HepG2 (cell line): ENCODE measurements around the gene CPNE8. TPM values are rescaled to one million over a fixed set of nuclear protein-coding genes. Genes with fewer than 3 reads are reported as not detected.

ENCODE experiments used
- ATAC-seq: fragments of 200-7000 bp; cut with Tn5 transposase; 3 replicates; pipeline ENCODE4 v1.9.1; 2020; ENCODE audit warnings: mild to moderate bottlenecking, moderate library complexity
- BruUV-seq: library from RNA; stranded (reverse); fragments of 400-500 nt; replicated peaks from 2 replicates; lab custom pipeline; 2021; lab: Mats Ljungman, UMichigan
- CTCF ChIA-PET: fragments of 300-600 bp; formaldehyde crosslinking; extraction: SDS; loops from one replicate; lab custom pipeline; 2021; ENCODE audit warnings: low total read pairs, inconsistent platforms, low intra/inter-chr PET ratio; lab: Yijun Ruan, JAX
- POLR2A ChIA-PET: fragments of 350-600 bp; sonication (Branson Sonifier 250); formaldehyde crosslinking; loops from one replicate; lab custom pipeline; 2020; ENCODE audit warnings: antibody characterized with exemption, inconsistent platforms; lab: Yijun Ruan, JAX
- DNase-seq: peaks from one replicate; pipeline ENCODE4 v3.0.0-alpha.2; 2015; ENCODE audit warnings: low spot score
- FAIRE-seq: peaks from 3 replicates; lab custom pipeline; 2011; peaks lifted over from hg19 to GRCh38; lab: Jason Lieb, UNC
- H2AFZ ChIP-seq: one replicate; pipeline ENCODE4 v1.6.1; 2011; ENCODE audit warnings: low read length, inconsistent platforms
- H3K27ac ChIP-seq: fragments of 300-600 bp; 3 replicates; pipeline ENCODE4 v1.8.0; 2011; ENCODE audit warnings: mixed run types, mild to moderate bottlenecking, mixed read lengths, low read length, inconsistent platforms; ENCODE audit not compliant: insufficient read depth; ENCODE audit errors: extremely low read length
- H3K27me3 ChIP-seq, 2 experiments: fragments of 200-600 bp in 1 of 2; 2 replicates in 1 of 2; 3 replicates in 1 of 2; pipeline versions ENCODE4 v1.6.0 to v1.8.0; 2011; ENCODE audit warnings: low read length in 2 of 2, mild to moderate bottlenecking in 2 of 2, moderate library complexity in 2 of 2, inconsistent platforms in 1 of 2; ENCODE audit not compliant: insufficient read depth in 2 of 2, control insufficient read depth in 1 of 2
- H3K36me3 ChIP-seq, 2 experiments: fragments of 200-600 bp in 1 of 2; replicated peaks in 1 of 2; 2 replicates in 1 of 2; 3 replicates in 1 of 2; pipeline versions ENCODE4 v1.5.1 to v1.8.0; 2011; ENCODE audit warnings: low read length in 2 of 2, inconsistent platforms in 1 of 2; ENCODE audit not compliant: insufficient read depth in 2 of 2, control insufficient read depth in 1 of 2
- H3K4me1 ChIP-seq: 2 replicates; pipeline ENCODE4 v1.5.1; 2012; ENCODE audit warnings: low read length, inconsistent platforms; ENCODE audit not compliant: insufficient read depth
- H3K4me2 ChIP-seq: 2 replicates; pipeline ENCODE4 v1.6.0; 2011; ENCODE audit warnings: low read depth, low read length, inconsistent platforms
- H3K4me3 ChIP-seq, 3 experiments: fragments of 200-600 bp in 1 of 3; sonication (generic), shearing (Covaris generic) in 1 of 3; replicated peaks in 1 of 3; 2 replicates each; pipeline ENCODE4 v1.5.1; 2011 to 2016; ENCODE audit warnings: low read length in 3 of 3, inconsistent platforms in 2 of 3, low read depth in 2 of 3, mild to moderate bottlenecking in 2 of 3, control low read depth in 1 of 3, mixed read lengths in 1 of 3; ENCODE audit not compliant: insufficient read depth in 1 of 3
- H3K79me2 ChIP-seq: one replicate; pipeline ENCODE4 v1.6.1; 2011; ENCODE audit warnings: low read length, inconsistent platforms; ENCODE audit not compliant: insufficient read depth
- H3K9ac ChIP-seq: 2 replicates; pipeline ENCODE4 v1.6.0; 2011; ENCODE audit warnings: mild to moderate bottlenecking, low read depth, low read length, inconsistent platforms; ENCODE audit not compliant: insufficient read depth
- H3K9me3 ChIP-seq: 2 replicates; pipeline ENCODE4 v1.5.1; 2012; ENCODE audit warnings: mild to moderate bottlenecking, low read length
- H4K20me1 ChIP-seq: 2 replicates; pipeline ENCODE4 v1.6.0; 2011; ENCODE audit warnings: inconsistent platforms, mild to moderate bottlenecking, low read length, moderate library complexity; ENCODE audit not compliant: insufficient read depth
- ATF4 ChIP-seq, 2 experiments: fragments of 450-650 bp in 1 of 2; sonication (generic) in 1 of 2; formaldehyde crosslinking; IDR thresholded peaks; 2 replicates each; pipeline versions ENCODE4 v1.5.0 to v1.8.0; 2020 to 2022; ENCODE audit warnings: mild to moderate bottlenecking in 1 of 2, missing genetic modification reagents in 1 of 2
- CENPT ChIP-seq: sonication (generic); formaldehyde crosslinking; IDR thresholded peaks from 2 replicates; pipeline ENCODE4 v1.8.0; 2022; ENCODE audit warnings: low read depth, mild to moderate bottlenecking, moderate library complexity, missing genetic modification reagents
- E2F2 ChIP-seq: sonication (generic); formaldehyde crosslinking; IDR thresholded peaks from 2 replicates; pipeline ENCODE4 v1.4.0; 2020; ENCODE audit warnings: missing genetic modification reagents, borderline replicate concordance
- HMG20B ChIP-seq: conservative IDR thresholded peaks from 2 replicates; pipeline ENCODE4 v1.6.1; 2016; ENCODE audit warnings: missing genetic modification reagents, missing compliant biosample characterization
- POLR2AphosphoS2 ChIP-seq: IDR thresholded peaks from 2 replicates; pipeline ENCODE4 v1.6.1; 2011; ENCODE audit warnings: low read depth, low read length, improper control_type of control experiment
- POLR2G ChIP-seq: fragments of 200-400 bp; formaldehyde crosslinking; IDR thresholded peaks from 2 replicates; pipeline ENCODE4 v1.6.1; 2018; ENCODE audit warnings: mild to moderate bottlenecking, low read depth, low read length, moderate library complexity
- SPEN ChIP-seq: sonication (generic); formaldehyde crosslinking; IDR thresholded peaks from 2 replicates; pipeline ENCODE4 v1.5.1; 2020; ENCODE audit warnings: low read depth, mild to moderate bottlenecking, missing genetic modification reagents
- THAP7 ChIP-seq: sonication (generic); formaldehyde crosslinking; IDR thresholded peaks from 2 replicates; pipeline ENCODE4 v1.8.1; 2023; ENCODE audit warnings: mild to moderate bottlenecking, missing genetic modification reagents
- ZFP1 ChIP-seq: IDR thresholded peaks from 2 replicates; pipeline ENCODE4 v1.6.1; 2016
- ZFP82 ChIP-seq: sonication (generic); formaldehyde crosslinking; IDR thresholded peaks from 2 replicates; pipeline ENCODE4 v1.5.1; 2020; ENCODE audit warnings: mild to moderate bottlenecking, missing genetic modification reagents, borderline replicate concordance
- ZNF30 ChIP-seq: sonication (generic); formaldehyde crosslinking; IDR thresholded peaks from 2 replicates; pipeline ENCODE4 v1.5.0; 2020; ENCODE audit warnings: mild to moderate bottlenecking, missing genetic modification reagents
- ZNF343 ChIP-seq: sonication (generic); formaldehyde crosslinking; IDR thresholded peaks from 2 replicates; pipeline ENCODE4 v1.4.0; 2020; ENCODE audit warnings: mild to moderate bottlenecking, missing genetic modification reagents
- ZNF44 ChIP-seq: sonication (generic); formaldehyde crosslinking; IDR thresholded peaks from 2 replicates; pipeline ENCODE4 v1.5.1; 2020; ENCODE audit warnings: mild to moderate bottlenecking, missing genetic modification reagents
- ZNF879 ChIP-seq: sonication (generic); formaldehyde crosslinking; IDR thresholded peaks from 2 replicates; pipeline ENCODE4 v1.8.1; 2023; ENCODE audit warnings: missing genetic modification reagents
- WGBS: methylation state at CpG from one replicate; pipeline ENCODE4 v1.1.6; 2017; ENCODE audit warnings: low lambda C conversion rate; 5-methylcytosine and 5-hydroxymethylcytosine counted together
- in situ Hi-C: cut with HindIII; loops from 2 replicates; pipeline ENCODE4 v1.10.0; 2017; ENCODE audit warnings: low pct_unique_long_range_greater_than_20kb; ENCODE audit not compliant: extremely low pct_ligation_motif_present
- intact Hi-C: fragments of 100-400 bp; cut with micrococcal nuclease; formaldehyde crosslinking; loops from one replicate; pipeline ENCODE4 v1.10.0; 2022; ENCODE audit not compliant: unreplicated experiment
- polyA plus RNA-seq, 8 experiments: library from polyadenylated mRNA; depleted of rRNA in 3 of 8; stranded (reverse) in 7 of 8; unstranded in 1 of 8; fragments of >200 nt; fragmentation: Illumina TruSeq in 4 of 8; extraction: Trizol in 4 of 8; gene quantifications; 2 replicates each; pipeline versions ENCODE4 v1.2.1 to v1.2.3, GENCODE V29; 2011 to 2016; ENCODE audit warnings: low read depth in 4 of 8, missing spikeins in 1 of 8, mixed read lengths in 1 of 8; ENCODE audit not compliant: insufficient read depth in 1 of 8
- total RNA-seq, 5 experiments: library from RNA; depleted of rRNA; stranded (reverse); fragments of >200 nt; fragmentation: Illumina TruSeq; extraction: Trizol; gene quantifications; 2 replicates each; pipeline ENCODE4 v1.2.3, GENCODE V29; 2016; ENCODE audit warnings: low read depth in 1 of 5
- TF ChIP-seq, protein P1 (sequence below): IDR thresholded peaks from 2 replicates; pipeline ENCODE4 v1.6.1; 2018; ENCODE audit warnings: missing genetic modification reagents, mild to moderate bottlenecking, missing compliant biosample characterization
- TF ChIP-seq, protein P2 (sequence below): sonication (generic); formaldehyde crosslinking; IDR thresholded peaks from 2 replicates; pipeline ENCODE4 v1.5.1; 2020; ENCODE audit warnings: missing genetic modification reagents, mild to moderate bottlenecking, borderline replicate concordance
- TF ChIP-seq, protein P3 (sequence below): sonication (generic); formaldehyde crosslinking; conservative IDR thresholded peaks from 2 replicates; pipeline ENCODE4 v1.5.0; 2020; ENCODE audit warnings: missing genetic modification reagents

CPNE8 gene
- total and polyA plus RNA-seq, 2 of the 13 experiments (the other 11 are each of a cell fraction or from before 2014, with no cell fraction given) = 2.4 to 2.7 TPM

DNA sequence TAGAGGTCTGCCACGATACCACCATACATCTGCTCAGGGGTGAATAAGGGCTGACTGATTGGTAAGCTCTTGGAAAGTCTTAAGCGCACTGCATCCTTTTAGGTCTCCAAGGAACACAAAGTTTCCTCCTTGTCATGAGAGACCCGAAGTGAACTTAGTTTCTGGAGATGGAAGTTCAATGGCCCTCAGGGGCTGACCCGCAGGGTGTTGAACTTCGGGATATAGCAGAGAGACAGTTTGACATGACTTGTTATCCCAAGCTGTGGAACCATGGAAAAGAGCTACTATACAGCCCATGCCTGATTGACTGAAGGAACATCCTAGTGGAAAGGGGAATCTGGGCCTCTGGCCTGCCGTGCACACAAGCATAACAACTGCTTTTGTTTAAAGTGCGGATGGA lies 26.9 kb upstream of the CPNE8 start (continued):
- TF ChIP-seq ZNF343 (CRISPR knock-in tag) (no peak), ZFP82 (CRISPR knock-in tag) (no peak), CENPT (no peak), HMG20B (CRISPR knock-in tag) (no peak), ZNF879 (CRISPR knock-in tag) (no peak), ZNF30 (CRISPR knock-in tag) (no peak), POLR2G (no peak), ATF4 (CRISPR knock-in tag; IDR thresholded peaks at IDR 0.05) (no peak)

GRCh38 chr12:38931461-38931860 lies 26.1 kb upstream of the CPNE8 start:
- H3K79me2 ChIP-seq = no peaks in the 10 kb centered on the region
- H3K4me2 ChIP-seq = no peak overlapping the region
- no peak overlapping the region for H2AFZ ChIP-seq
- no peaks in the 10 kb centered on the region for H4K20me1 ChIP-seq
- H3K4me3 ChIP-seq = no peak overlapping the region
- H3K36me3 ChIP-seq = no peaks in the 10 kb centered on the region
- DNase-seq (no peak), FAIRE-seq (no peak), ATAC-seq (no peak)
- H3K27me3 ChIP-seq = no peaks in the 10 kb centered on the region
- in situ Hi-C loops = no loop called here
- no peak overlapping the region for H3K27ac ChIP-seq
- no peaks in the 10 kb centered on the region for H3K9me3 ChIP-seq
- POLR2A ChIA-PET = no interaction called here
- H3K4me1 ChIP-seq = peaks cover 11% of the 10 kb centered on the region
- 42% methylated on average over 8 of the region's 8 CpGs for WGBS
- CTCF ChIA-PET = no interaction called here
- H3K9ac ChIP-seq = no peak overlapping the region
- intact Hi-C loops = no loop called here
- BruUV-seq = no TSS peak
- TF ChIP-seq, protein P1, sequence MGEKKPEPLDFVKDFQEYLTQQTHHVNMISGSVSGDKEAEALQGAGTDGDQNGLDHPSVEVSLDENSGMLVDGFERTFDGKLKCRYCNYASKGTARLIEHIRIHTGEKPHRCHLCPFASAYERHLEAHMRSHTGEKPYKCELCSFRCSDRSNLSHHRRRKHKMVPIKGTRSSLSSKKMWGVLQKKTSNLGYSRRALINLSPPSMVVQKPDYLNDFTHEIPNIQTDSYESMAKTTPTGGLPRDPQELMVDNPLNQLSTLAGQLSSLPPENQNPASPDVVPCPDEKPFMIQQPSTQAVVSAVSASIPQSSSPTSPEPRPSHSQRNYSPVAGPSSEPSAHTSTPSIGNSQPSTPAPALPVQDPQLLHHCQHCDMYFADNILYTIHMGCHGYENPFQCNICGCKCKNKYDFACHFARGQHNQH = no peak
- TF ChIP-seq POLR2AphosphoS2 (no peak), ZNF44 (CRISPR knock-in tag) (no peak), ZFP1 (CRISPR knock-in tag) (no peak), SPEN (CRISPR knock-in tag) (no peak), E2F2 (CRISPR knock-in tag) (no peak), THAP7 (no peak)
- TF ChIP-seq, protein P2, sequence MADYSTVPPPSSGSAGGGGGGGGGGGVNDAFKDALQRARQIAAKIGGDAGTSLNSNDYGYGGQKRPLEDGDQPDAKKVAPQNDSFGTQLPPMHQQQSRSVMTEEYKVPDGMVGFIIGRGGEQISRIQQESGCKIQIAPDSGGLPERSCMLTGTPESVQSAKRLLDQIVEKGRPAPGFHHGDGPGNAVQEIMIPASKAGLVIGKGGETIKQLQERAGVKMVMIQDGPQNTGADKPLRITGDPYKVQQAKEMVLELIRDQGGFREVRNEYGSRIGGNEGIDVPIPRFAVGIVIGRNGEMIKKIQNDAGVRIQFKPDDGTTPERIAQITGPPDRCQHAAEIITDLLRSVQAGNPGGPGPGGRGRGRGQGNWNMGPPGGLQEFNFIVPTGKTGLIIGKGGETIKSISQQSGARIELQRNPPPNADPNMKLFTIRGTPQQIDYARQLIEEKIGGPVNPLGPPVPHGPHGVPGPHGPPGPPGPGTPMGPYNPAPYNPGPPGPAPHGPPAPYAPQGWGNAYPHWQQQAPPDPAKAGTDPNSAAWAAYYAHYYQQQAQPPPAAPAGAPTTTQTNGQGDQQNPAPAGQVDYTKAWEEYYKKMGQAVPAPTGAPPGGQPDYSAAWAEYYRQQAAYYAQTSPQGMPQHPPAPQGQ (CRISPR knock-in tag) = no peak
- TF ChIP-seq, protein P3, sequence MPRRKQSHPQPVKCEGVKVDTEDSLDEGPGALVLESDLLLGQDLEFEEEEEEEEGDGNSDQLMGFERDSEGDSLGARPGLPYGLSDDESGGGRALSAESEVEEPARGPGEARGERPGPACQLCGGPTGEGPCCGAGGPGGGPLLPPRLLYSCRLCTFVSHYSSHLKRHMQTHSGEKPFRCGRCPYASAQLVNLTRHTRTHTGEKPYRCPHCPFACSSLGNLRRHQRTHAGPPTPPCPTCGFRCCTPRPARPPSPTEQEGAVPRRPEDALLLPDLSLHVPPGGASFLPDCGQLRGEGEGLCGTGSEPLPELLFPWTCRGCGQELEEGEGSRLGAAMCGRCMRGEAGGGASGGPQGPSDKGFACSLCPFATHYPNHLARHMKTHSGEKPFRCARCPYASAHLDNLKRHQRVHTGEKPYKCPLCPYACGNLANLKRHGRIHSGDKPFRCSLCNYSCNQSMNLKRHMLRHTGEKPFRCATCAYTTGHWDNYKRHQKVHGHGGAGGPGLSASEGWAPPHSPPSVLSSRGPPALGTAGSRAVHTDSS (CRISPR knock-in tag) = no peak
